Transverse colon (tissue), 4 donors: ENCODE results near the gene COL4A1.

Experiments
- EP300 ChIP-seq: sonication (generic); formaldehyde crosslinking; IDR thresholded peaks from one replicate; pipeline ENCODE4 v1.6.1; 2017; ENCODE audit warnings: antibody characterized with exemption, low read depth
- POLR2A ChIP-seq: fragments of 450-650 bp; IDR thresholded peaks from one replicate; pipeline ENCODE4 v1.6.1; 2016; ENCODE audit warnings: antibody characterized with exemption, mild to moderate bottlenecking, moderate library complexity
- POLR2AphosphoS5 ChIP-seq, 3 donors: sonication (generic); formaldehyde crosslinking; IDR thresholded peaks; one replicate each; pipeline ENCODE4 v1.6.1; 2016; ENCODE audit warnings: antibody characterized with exemption in 3 of 3
- TF ChIP-seq, protein P1 (sequence below), 5 experiments: fragments of 200-600 bp in 3 of 5; fragments of 450-650 bp in 2 of 5; sonication (generic) in 3 of 5; IDR thresholded peaks; 1 replicate in 2 of 5; 2 replicates in 3 of 5; pipeline ENCODE4 v1.5.1; 2016 to 2017; ENCODE audit warnings: antibody characterized with exemption in 5 of 5, inconsistent platforms in 3 of 5, mild to moderate bottlenecking in 2 of 5, moderate library complexity in 1 of 5

DNA sequence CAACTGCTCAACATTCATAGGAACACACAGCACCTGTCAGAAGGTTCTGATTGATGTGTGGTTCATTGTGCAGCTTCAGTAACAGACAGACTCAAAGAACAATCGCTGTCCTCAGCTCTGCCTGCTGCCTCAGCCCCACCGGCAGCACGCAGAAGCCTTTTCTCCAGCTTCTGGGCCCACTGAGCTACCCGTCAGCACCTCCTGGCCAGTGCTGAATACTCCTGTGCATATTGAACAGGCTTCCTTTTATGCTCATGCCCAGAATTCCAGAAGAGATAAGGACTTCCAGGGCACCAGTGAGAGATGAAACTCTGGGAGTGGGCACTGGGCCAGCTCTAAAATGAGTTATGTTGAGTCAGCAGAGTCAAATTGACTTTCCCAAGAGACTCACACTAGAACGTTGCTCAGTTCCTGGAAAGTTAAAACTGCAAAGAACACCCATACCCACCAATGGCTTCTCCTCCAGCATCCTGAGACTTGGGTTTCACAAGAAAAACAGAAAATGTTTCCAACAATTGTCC, 119.3 kb downstream of the COL4A1 start:
- TF ChIP-seq, protein P1, sequence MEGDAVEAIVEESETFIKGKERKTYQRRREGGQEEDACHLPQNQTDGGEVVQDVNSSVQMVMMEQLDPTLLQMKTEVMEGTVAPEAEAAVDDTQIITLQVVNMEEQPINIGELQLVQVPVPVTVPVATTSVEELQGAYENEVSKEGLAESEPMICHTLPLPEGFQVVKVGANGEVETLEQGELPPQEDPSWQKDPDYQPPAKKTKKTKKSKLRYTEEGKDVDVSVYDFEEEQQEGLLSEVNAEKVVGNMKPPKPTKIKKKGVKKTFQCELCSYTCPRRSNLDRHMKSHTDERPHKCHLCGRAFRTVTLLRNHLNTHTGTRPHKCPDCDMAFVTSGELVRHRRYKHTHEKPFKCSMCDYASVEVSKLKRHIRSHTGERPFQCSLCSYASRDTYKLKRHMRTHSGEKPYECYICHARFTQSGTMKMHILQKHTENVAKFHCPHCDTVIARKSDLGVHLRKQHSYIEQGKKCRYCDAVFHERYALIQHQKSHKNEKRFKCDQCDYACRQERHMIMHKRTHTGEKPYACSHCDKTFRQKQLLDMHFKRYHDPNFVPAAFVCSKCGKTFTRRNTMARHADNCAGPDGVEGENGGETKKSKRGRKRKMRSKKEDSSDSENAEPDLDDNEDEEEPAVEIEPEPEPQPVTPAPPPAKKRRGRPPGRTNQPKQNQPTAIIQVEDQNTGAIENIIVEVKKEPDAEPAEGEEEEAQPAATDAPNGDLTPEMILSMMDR (IDR thresholded peaks at IDR 0.05): no peak
- TF ChIP-seq POLR2AphosphoS5 (IDR thresholded peaks at IDR 0.05) (no peak), EP300 (no peak), POLR2A (no peak)
